ENCODE data around the gene AHCYL1.
"Not testable (repeated sequence)": the region's sequence is repeated elsewhere in the genome, so short reads cannot be mapped to it uniquely, and the experiment has no call there.

The AHCYL1 gene

GRCh38 chr1:109996476-109996875, 11.9 kb downstream of the AHCYL1 start:
- DNase-seq (ENCODE audit: low read depth in 1 of 2, low spot score in 1 of 2) = no peak

GRCh38 chr1:109997204-109997866, 12.8 kb downstream of the AHCYL1 start:
- DNase-seq (ENCODE audit: low read depth in 1 of 2, low spot score in 1 of 2) = no peak

- DNase-seq (ENCODE audit: low read depth in 1 of 2, low spot score in 1 of 2) = no peak
Measured at GRCh38 chr1:109997867-109998229, 13.3 kb downstream of the AHCYL1 start.

- no peak for DNase-seq (ENCODE audit: low read depth in 1 of 2, low spot score in 1 of 2)
Measured at GRCh38 chr1:110002695-110003094, 18.1 kb downstream of the AHCYL1 start.

GRCh38 chr1:110003747-110004428, 19.3 kb downstream of the AHCYL1 start:
- DNase-seq (ENCODE audit: low read depth in 1 of 2, low spot score in 1 of 2) = no peak

- DNase-seq (ENCODE audit: low read depth in 1 of 2, low spot score in 1 of 2) = no peak
Measured at GRCh38 chr1:110004583-110004982, 20.0 kb downstream of the AHCYL1 start.

- DNase-seq (ENCODE audit: low read depth in 1 of 2, low spot score in 1 of 2) = no peak
Measured at GRCh38 chr1:110005971-110006370, 21.4 kb downstream of the AHCYL1 start.

GRCh38 chr1:110006516-110006915, 22.0 kb downstream of the AHCYL1 start:
- no peak for DNase-seq (ENCODE audit: low read depth in 1 of 2, low spot score in 1 of 2)

- no peak for DNase-seq (ENCODE audit: low read depth in 1 of 2, low spot score in 1 of 2)
Measured at GRCh38 chr1:110007046-110007830, 22.7 kb downstream of the AHCYL1 start.

- no peak for DNase-seq (ENCODE audit: low read depth in 1 of 2, low spot score in 1 of 2)
Measured at GRCh38 chr1:110008971-110009565, 24.5 kb downstream of the AHCYL1 start.

- no peak for DNase-seq (ENCODE audit: low read depth in 1 of 2, low spot score in 1 of 2)
Measured at GRCh38 chr1:110011527-110012041, 27.0 kb downstream of the AHCYL1 start.

GRCh38 chr1:110012100-110012780, 27.7 kb downstream of the AHCYL1 start:
- DNase-seq (ENCODE audit: low read depth in 1 of 2, low spot score in 1 of 2) = no peak

- DNase-seq (ENCODE audit: low read depth in 1 of 2, low spot score in 1 of 2) = no peak
Measured at GRCh38 chr1:110017792-110018191, 33.2 kb downstream of the AHCYL1 start.

- DNase-seq (ENCODE audit: low read depth in 1 of 2, low spot score in 1 of 2) = no peak
Measured at GRCh38 chr1:110018396-110018795, 33.8 kb downstream of the AHCYL1 start.

GRCh38 chr1:110019770-110020169, 35.2 kb downstream of the AHCYL1 start:
- no peak for DNase-seq (ENCODE audit: low read depth in 1 of 2, low spot score in 1 of 2)

GRCh38 chr1:110021285-110021684, 36.7 kb downstream of the AHCYL1 start:
- DNase-seq (ENCODE audit: low read depth in 1 of 2, low spot score in 1 of 2) = no peak

- DNase-seq (ENCODE audit: low read depth in 1 of 2, low spot score in 1 of 2) = no peak
Measured at GRCh38 chr1:110024613-110025012, 40.0 kb downstream of the AHCYL1 start.

GRCh38 chr1:110030687-110031086, 46.1 kb downstream of the AHCYL1 start:
- DNase-seq (ENCODE audit: low read depth in 1 of 2, low spot score in 1 of 2) = not testable (repeated sequence)

- DNase-seq (ENCODE audit: low read depth in 1 of 2, low spot score in 1 of 2) = no peak
Measured at GRCh38 chr1:110032327-110032726, 47.8 kb downstream of the AHCYL1 start.

GRCh38 chr1:110033421-110033820, 48.9 kb downstream of the AHCYL1 start:
- DNase-seq (ENCODE audit: low read depth in 1 of 2, low spot score in 1 of 2) = no peak

GRCh38 chr1:110034040-110034450, 49.5 kb downstream of the AHCYL1 start:
- DNase-seq (ENCODE audit: low read depth in 1 of 2, low spot score in 1 of 2) = no peak

Measured in stimulated activated CD4-positive, alpha-beta T cell treated with anti-CD3 and anti-CD28 coated beads, Interleukin-15, amount 100 ng/mL, for 1 hour (primary cell).